H1 (cell line): ENCODE results near the gene KCTD7.

Experiments
- BCL11A ChIP-seq, 2 experiments: IDR thresholded peaks; one replicate each; pipeline ENCODE4 v1.6.1; 2011; ENCODE audit warnings: low read depth in 2 of 2, low read length in 2 of 2, mild to moderate bottlenecking in 2 of 2
- CREB1 ChIP-seq: IDR thresholded peaks from 2 replicates; pipeline ENCODE4 v1.6.1; 2012; ENCODE audit warnings: inconsistent platforms
- EP300 ChIP-seq, 2 experiments: IDR thresholded peaks; 1 replicate in 1 of 2; 2 replicates in 1 of 2; pipeline ENCODE4 v1.6.1; 2011 to 2012; ENCODE audit warnings: low read depth in 2 of 2, low read length in 2 of 2, mild to moderate bottlenecking in 2 of 2, borderline replicate concordance in 1 of 2, inconsistent platforms in 1 of 2, moderate library complexity in 1 of 2
- GTF2F1 ChIP-seq: IDR thresholded peaks from 2 replicates; pipeline ENCODE4 v1.6.1; 2012; ENCODE audit warnings: low read depth, low read length, improper control_type of control experiment, borderline replicate concordance
- MAFK ChIP-seq: IDR thresholded peaks from 2 replicates; pipeline ENCODE4 v1.6.1; 2012; ENCODE audit warnings: low read depth, mild to moderate bottlenecking, improper control_type of control experiment, low read length
- MAX ChIP-seq: IDR thresholded peaks from 2 replicates; pipeline ENCODE4 v1.6.1; 2012; ENCODE audit warnings: inconsistent platforms
- POLR2A ChIP-seq, 2 experiments: IDR thresholded peaks; 1 replicate in 1 of 2; 2 replicates in 1 of 2; pipeline ENCODE4 v1.6.1; 2011; ENCODE audit warnings: low read depth in 2 of 2, low read length in 2 of 2, mild to moderate bottlenecking in 2 of 2; ENCODE audit errors: control extremely low read depth in 1 of 2
- RBBP5 ChIP-seq: IDR thresholded peaks from 2 replicates; pipeline ENCODE4 v1.7.1; 2012; ENCODE audit warnings: low read depth, mild to moderate bottlenecking, inconsistent platforms, low read length, moderate library complexity, borderline replicate concordance
- SP4 ChIP-seq: IDR thresholded peaks from 2 replicates; pipeline ENCODE4 v1.6.1; 2012; ENCODE audit warnings: low read length, inconsistent platforms
- SRF ChIP-seq: IDR thresholded peaks from 2 replicates; pipeline ENCODE4 v1.6.1; 2011; ENCODE audit warnings: mild to moderate bottlenecking, low read depth, low read length, moderate library complexity
- TBP ChIP-seq: IDR thresholded peaks from 2 replicates; pipeline ENCODE4 v1.6.1; 2011; ENCODE audit warnings: low read depth, low read length, improper control_type of control experiment
- ZNF274 ChIP-seq: IDR thresholded peaks from 2 replicates; pipeline ENCODE4 v1.7.0; 2012; ENCODE audit warnings: low read length, borderline replicate concordance; ENCODE audit errors: extremely low read depth
- TF ChIP-seq, protein P1 (sequence below), 3 experiments: IDR thresholded peaks; 1 replicate in 2 of 3; 2 replicates in 1 of 3; pipeline versions ENCODE4 v1.5.1 to v1.6.1; 2011; ENCODE audit warnings: low read length in 3 of 3, mild to moderate bottlenecking in 3 of 3, inconsistent platforms in 2 of 3, low read depth in 1 of 3, moderate library complexity in 1 of 3; ENCODE audit not compliant: insufficient read depth in 1 of 3; ENCODE audit errors: control extremely low read depth in 1 of 3

GRCh38 chr7:66615699-66616098 is 13.0 kb upstream of the KCTD7 start:
- TF ChIP-seq, protein P1, sequence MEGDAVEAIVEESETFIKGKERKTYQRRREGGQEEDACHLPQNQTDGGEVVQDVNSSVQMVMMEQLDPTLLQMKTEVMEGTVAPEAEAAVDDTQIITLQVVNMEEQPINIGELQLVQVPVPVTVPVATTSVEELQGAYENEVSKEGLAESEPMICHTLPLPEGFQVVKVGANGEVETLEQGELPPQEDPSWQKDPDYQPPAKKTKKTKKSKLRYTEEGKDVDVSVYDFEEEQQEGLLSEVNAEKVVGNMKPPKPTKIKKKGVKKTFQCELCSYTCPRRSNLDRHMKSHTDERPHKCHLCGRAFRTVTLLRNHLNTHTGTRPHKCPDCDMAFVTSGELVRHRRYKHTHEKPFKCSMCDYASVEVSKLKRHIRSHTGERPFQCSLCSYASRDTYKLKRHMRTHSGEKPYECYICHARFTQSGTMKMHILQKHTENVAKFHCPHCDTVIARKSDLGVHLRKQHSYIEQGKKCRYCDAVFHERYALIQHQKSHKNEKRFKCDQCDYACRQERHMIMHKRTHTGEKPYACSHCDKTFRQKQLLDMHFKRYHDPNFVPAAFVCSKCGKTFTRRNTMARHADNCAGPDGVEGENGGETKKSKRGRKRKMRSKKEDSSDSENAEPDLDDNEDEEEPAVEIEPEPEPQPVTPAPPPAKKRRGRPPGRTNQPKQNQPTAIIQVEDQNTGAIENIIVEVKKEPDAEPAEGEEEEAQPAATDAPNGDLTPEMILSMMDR (IDR thresholded peaks at IDR 0.05; ENCODE audit: control extremely low read depth in 1 of 3, insufficient read depth in 1 of 3, low read depth in 1 of 3, low read length in 3 of 3) = no peak
- TF ChIP-seq TBP (no peak), SRF (no peak), ZNF274 (no peak), MAX (no peak), POLR2A (IDR thresholded peaks at IDR 0.05; ENCODE audit: control extremely low read depth in 1 of 2, low read depth in 2 of 2, low read length in 2 of 2) (no peak), SP4 (no peak), RBBP5 (no peak), MAFK (no peak), BCL11A (IDR thresholded peaks at IDR 0.05; ENCODE audit: low read depth in 2 of 2, low read length in 2 of 2) (no peak), CREB1 (no peak), GTF2F1 (no peak), EP300 (IDR thresholded peaks at IDR 0.05; ENCODE audit: borderline replicate concordance in 1 of 2, low read depth in 2 of 2, low read length in 2 of 2) (no peak)
